GM19324 (cell line): ENCODE measurements around the gene PSMB5.

Experiments
- ATAC-seq: cut with Tn5 transposase; IDR thresholded peaks from one replicate; pipeline ENCODE4 v1.9.1; 2021; ENCODE audit warnings: mild to moderate bottlenecking, moderate library complexity; ENCODE audit not compliant: unreplicated experiment, low FRiP score

Gene PSMB5

DNA sequence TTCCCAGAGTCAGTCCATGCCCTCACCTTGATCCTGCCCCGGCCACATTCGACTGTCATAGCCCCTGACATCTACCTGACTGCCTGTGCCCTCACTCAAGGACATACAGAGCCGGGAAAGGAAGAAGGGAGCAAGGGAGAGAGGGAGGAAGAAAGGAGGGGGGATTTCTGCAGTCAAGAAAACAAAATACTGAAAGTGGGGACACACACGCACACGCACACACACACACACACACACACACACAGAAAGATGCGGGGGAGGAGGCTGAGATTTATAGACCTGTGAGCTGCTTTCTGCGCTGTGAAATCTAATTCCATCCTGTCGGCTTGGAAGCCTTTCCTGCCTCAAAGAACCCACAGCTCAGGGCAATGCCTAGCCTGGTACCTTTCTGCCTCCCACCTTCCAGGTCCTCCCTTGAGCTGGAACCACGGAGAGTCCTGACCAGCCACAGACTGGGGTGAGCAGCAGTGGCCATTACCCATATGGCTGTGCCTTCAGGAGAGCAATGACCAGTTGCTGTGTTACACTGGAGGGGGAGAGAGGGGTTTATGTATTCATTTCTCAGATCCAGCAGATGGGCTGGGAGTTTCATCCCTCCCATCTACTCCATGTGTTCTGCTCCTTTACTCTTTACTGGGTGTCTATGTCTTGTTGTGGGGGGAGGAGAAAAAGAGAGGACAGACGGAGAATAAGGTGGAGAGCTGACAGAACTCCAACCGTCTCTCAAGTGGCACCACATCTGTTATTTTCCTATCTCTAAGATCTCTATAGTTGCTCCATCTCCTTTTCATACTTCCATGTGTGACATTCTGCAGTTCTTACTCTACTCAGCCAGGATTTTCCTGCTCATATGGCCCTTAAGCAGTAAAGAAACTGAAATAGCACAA lies 37.7 kb downstream of the PSMB5 start:
- ATAC-seq = no peak

- ATAC-seq = no peak
These were observed 38.6 kb downstream of the PSMB5 start for GRCh38 chr14:22995889-22996625.

- no peak for ATAC-seq
These were observed 39.9 kb downstream of the PSMB5 start for GRCh38 chr14:22994762-22995275.

- ATAC-seq = no peak
These were observed 41.2 kb downstream of the PSMB5 start for GRCh38 chr14:22993517-22993916.

GRCh38 chr14:22991852-22992251 lies 42.8 kb downstream of the PSMB5 start:
- ATAC-seq = no peak

- no peak for ATAC-seq
These were observed 47.4 kb downstream of the PSMB5 start for GRCh38 chr14:22987291-22987690.

GRCh38 chr14:22986508-22987054 lies 48.1 kb downstream of the PSMB5 start:
- peak; percentile 46 for ATAC-seq

DNA sequence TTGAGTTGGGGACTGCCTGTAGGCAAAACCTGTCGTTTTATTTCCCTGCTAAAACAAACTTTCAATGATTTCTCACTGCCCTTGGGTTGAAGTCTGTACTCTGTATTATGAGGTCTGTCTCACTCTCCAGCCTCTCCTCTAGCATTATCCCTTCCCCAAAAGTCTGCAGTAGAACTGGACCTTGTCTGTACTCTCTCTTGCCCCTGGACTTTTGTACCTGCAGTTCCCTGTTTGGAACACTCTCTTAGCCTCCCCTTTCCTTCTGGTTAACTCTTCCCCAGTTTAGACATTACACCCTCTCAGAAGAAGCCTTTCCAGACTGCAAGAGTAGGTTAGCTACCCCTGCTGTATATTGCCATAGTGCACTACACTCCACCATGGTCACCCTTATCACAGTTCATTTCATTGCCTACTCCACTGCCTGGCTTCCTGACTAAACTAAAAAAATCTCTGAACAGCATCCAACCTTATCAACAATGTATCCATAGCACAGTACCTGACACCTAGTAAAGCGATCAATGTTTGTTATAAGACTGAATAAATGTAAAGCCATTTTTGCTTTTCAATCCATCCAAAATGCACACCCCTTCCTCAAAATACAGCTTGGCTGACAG lies 48.7 kb downstream of the PSMB5 start:
- ATAC-seq = no peak

GRCh38 chr14:22984959-22985658 lies 49.6 kb downstream of the PSMB5 start:
- ATAC-seq = no peak

GRCh38 chr14:22982477-22983245 lies 52.0 kb downstream of the PSMB5 start, which contains the start of gene AJUBA:
Gene AJUBA (minus strand): TSS chr14:22982551. CDS start chr14:22982266, 285 bp downstream.
- no peak for ATAC-seq

DNA sequence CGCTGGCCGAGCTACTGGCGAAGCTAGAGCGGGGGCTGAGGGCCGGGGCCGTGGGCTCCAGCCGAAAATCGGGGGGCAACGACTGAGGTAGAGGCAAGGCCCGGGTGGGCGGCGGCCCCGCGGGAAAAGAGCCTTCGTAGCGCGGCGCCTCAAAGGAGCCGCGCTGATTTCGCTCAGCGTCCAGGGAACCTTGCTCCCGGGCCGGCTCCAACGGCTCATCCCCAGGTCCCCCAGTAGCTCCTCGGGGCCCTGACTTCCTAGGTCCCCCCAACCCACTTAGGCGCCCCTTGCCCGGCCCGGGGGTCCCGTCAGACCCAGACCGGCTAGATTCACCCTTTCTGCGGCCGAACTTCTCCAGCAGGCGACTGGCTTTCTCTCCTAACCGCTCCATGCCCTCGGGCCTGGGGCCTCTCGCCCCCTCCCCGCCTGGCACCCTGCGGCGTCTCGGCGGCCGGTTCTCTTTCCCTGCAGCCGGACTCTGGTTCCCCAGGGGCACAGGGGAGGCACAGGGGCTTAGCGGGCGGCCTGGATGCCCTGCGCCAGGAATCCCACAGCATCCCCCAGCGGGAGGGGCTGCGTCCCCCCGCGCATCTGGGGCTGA lies 52.7 kb downstream of the PSMB5 start:
- ATAC-seq = no peak

- ATAC-seq = no peak
These were observed 53.4 kb downstream of the PSMB5 start for GRCh38 chr14:22981090-22981875.

DNA sequence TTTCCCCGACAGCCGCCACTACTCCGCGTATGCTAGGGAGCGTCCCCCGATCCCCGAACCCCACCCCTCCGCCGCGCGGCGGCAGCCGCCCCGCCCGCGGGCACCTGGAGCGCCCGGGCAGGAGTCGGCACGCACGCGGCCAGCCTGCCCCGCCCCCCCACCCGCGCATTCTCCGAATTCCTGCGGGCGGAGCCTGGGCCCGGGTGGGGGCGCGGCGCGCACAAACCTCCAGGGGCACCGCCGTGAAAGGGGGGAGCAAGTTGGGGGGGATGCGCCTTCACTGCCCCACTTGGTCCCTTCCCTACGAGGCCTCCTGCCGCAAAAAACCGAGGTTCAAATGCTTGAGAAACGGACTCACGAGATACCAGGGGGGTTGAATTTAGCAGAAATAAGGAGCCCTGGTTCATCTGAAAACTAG lies 54.0 kb downstream of the PSMB5 start:
- no peak for ATAC-seq

DNA sequence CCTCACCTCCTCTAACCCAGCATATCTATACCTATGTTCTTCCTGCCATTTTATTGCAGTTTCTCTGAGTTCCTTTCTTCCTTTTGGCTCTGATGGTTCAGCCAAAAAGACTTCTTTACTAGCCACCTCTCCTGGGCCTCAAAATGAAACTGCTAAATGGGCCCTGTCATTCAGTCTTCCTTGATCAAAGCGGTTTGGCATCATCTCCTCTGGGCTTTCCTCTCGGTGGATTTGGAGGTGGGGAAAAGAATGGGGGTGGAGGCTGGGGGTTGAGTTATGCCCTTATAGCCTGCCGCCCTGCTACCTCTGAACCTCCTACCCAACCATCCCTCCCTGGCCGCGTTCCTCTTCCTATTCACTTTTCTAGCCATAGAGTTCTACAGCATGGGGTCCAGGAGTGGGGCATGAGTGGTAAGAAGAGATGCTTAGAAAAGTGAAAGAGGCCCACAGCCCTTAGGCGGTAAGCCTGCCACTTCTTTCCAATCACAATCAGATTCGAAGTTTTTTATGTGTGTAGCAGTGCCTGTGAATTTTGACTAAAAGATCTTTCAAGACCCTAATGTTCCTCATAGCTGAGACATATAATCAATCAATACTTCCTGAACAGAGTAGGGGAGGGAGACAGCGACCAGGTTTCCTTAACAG lies 54.8 kb downstream of the PSMB5 start:
- ATAC-seq = no peak

DNA sequence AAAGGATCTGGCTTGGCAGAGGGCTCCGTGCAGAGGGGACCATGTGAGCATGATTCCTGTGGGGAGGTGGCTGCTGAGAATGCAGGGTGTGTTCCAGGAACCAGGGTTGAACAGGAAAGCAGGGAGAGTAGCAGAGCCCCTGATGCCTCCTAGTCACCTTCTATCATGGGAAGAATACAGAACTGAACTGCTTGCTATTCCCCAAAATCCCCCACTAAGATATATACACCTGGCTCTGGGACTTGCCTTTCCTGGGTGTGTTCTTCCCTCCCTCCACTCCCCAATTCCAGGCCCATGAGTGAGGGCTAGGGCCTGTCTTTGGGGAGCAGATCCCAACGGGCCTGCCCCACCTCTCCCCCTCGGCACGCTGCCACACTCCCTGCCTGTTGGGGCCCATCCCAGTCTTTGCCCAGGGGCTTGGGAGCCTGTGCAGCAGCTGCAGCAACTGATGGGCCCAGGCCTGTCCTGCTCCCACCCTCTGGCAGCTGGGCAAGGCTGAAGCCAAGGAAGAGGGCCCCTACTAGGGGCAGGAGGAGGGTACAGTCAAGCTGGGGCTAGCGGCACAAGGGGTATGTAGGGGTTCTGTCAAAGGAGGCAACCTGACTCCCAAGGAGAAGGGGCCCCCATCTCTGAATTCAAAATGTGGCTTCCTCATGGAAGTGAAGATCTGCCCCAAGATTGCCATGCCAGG lies 55.6 kb downstream of the PSMB5 start:
- ATAC-seq = no peak

DNA sequence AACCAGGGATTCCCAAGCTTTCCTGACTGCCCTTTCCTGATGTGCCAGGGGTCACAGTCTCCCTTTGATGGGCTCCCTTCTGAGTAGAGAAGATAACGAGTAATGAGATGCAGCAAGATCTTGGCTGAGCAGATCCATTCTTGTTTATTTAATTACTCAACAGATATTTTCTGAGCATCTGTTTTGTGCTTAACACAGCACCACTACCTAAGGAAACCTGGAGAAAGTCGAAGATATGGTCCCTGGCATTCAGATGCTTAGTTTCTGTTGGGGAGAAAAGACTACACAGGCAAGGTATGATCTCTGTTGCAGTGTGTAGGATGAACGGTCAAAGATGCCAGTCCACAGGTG lies 56.2 kb downstream of the PSMB5 start:
- ATAC-seq = no peak
